Fibroblast of lung (primary cell): ENCODE data around the gene C19orf81. TPM values are rescaled to one million over a fixed set of nuclear protein-coding genes. Genes with fewer than 3 reads are reported as not detected.

Source experiments
- DNase-seq, 2 donors: peaks; one replicate each; pipeline versions ENCODE4 v3.0.0 to v3.0.0-alpha.2; 2010; ENCODE audit warnings: low read depth in 2 of 2
- H2AFZ ChIP-seq: 2 replicates; pipeline ENCODE4 v1.5.1; 2012; ENCODE audit warnings: low read length, control low read depth, inconsistent platforms
- H3K27ac ChIP-seq: 2 replicates; pipeline ENCODE4 v1.5.1; 2011; ENCODE audit warnings: low read length, control low read depth; ENCODE audit not compliant: insufficient read depth
- H3K27me3 ChIP-seq: 2 replicates; pipeline ENCODE4 v1.5.1; 2011; ENCODE audit warnings: mild to moderate bottlenecking, low read length; ENCODE audit not compliant: control insufficient read depth, insufficient read depth
- H3K36me3 ChIP-seq: 2 replicates; pipeline ENCODE4 v1.5.1; 2011; ENCODE audit warnings: low read length; ENCODE audit not compliant: control insufficient read depth, insufficient read depth
- H3K4me1 ChIP-seq: 2 replicates; pipeline ENCODE4 v1.5.1; 2011; ENCODE audit warnings: low read length; ENCODE audit not compliant: control insufficient read depth, insufficient read depth; ENCODE audit errors: extremely low read depth
- H3K4me2 ChIP-seq: 2 replicates; pipeline ENCODE4 v1.5.1; 2011; ENCODE audit warnings: low read length, control low read depth; ENCODE audit not compliant: insufficient read depth; ENCODE audit errors: extremely low read depth
- H3K4me3 ChIP-seq, 4 experiments: fragments of 200-600 bp in 1 of 4; sonication (generic) in 1 of 4; replicated peaks in 1 of 4; 2 replicates each; pipeline ENCODE4 v1.5.1; 2011 to 2016; ENCODE audit warnings: low read length in 4 of 4, low read depth in 3 of 4, mild to moderate bottlenecking in 3 of 4, control low read depth in 2 of 4, inconsistent platforms in 1 of 4, mixed read lengths in 1 of 4; ENCODE audit not compliant: insufficient read depth in 1 of 4; ENCODE audit errors: control extremely low read depth in 1 of 4
- H3K79me2 ChIP-seq: 2 replicates; pipeline ENCODE4 v1.5.1; 2012; ENCODE audit warnings: mild to moderate bottlenecking, low read length, inconsistent platforms; ENCODE audit not compliant: control insufficient read depth, insufficient read depth
- H3K9ac ChIP-seq: 2 replicates; pipeline ENCODE4 v1.5.1; 2011; ENCODE audit warnings: mild to moderate bottlenecking, low read length, control low read depth; ENCODE audit not compliant: insufficient read depth
- H3K9me3 ChIP-seq: 2 replicates; pipeline ENCODE4 v1.5.1; 2012; ENCODE audit warnings: low read depth, low read length; ENCODE audit not compliant: control insufficient read depth, insufficient read depth
- H4K20me1 ChIP-seq: 2 replicates; pipeline ENCODE4 v1.5.1; 2011; ENCODE audit warnings: low read length; ENCODE audit not compliant: control insufficient read depth, insufficient read depth; ENCODE audit errors: extremely low read depth
- CTCF ChIP-seq, 2 donors: IDR thresholded peaks in 1 of 2; conservative IDR thresholded peaks in 1 of 2; 1 replicate in 1 of 2; 2 replicates in 1 of 2; pipeline ENCODE4 v1.5.1; 2011 to 2012; ENCODE audit warnings: low read length in 2 of 2, control low read depth in 1 of 2, inconsistent platforms in 1 of 2, low read depth in 1 of 2, mild to moderate bottlenecking in 1 of 2
- EZH2 ChIP-seq: IDR thresholded peaks from 2 replicates; pipeline ENCODE4 v1.5.1; 2012; ENCODE audit warnings: low read length, control low read depth, mild to moderate bottlenecking; ENCODE audit errors: missing control alignments
- polyA plus RNA-seq, 2 donors: library from polyadenylated mRNA; depleted of rRNA in 1 of 2; stranded (reverse) in 1 of 2; unstranded in 1 of 2; fragments of >200 nt; gene quantifications; 2 replicates each; pipeline ENCODE4 v1.2.1, GENCODE V29; 2011 to 2012; ENCODE audit warnings: missing spikeins in 1 of 2
- total RNA-seq: library from RNA; depleted of rRNA; stranded (reverse); fragments of >200 nt; gene quantifications from 2 replicates; pipeline ENCODE4 v1.2.1, GENCODE V29; 2014

C19orf81 gene
- total and polyA plus RNA-seq, 2 donors (not counting 1 experiment from before 2014, with no cell fraction given) = not detected

GRCh38 chr19:50667177-50667758 lies 18.0 kb downstream of the C19orf81 start:
- H3K9ac ChIP-seq = no peak overlapping the region
- H3K4me1 ChIP-seq = no peaks in the 10 kb centered on the region
- H3K27me3 ChIP-seq = peaks cover 18% of the 10 kb centered on the region
- TF ChIP-seq CTCF (conservative IDR thresholded peaks at IDR 0.05 in 1 of 2, IDR thresholded peaks at IDR 0.05 in 1 of 2; ENCODE audit: low read depth in 1 of 2, low read length in 2 of 2) = no peak
- peak; percentile 21 for TF ChIP-seq EZH2
- H2AFZ ChIP-seq = no peak overlapping the region
- no peaks in the 10 kb centered on the region for H4K20me1 ChIP-seq
- H3K36me3 ChIP-seq = no peaks in the 10 kb centered on the region
- H3K4me3 ChIP-seq = no peak overlapping the region
- no peaks in the 10 kb centered on the region for H3K9me3 ChIP-seq
- no peak overlapping the region for H3K4me2 ChIP-seq
- H3K79me2 ChIP-seq = no peaks in the 10 kb centered on the region
- no peak overlapping the region for H3K27ac ChIP-seq
- DNase-seq = no peak

- Histone ChIP-seq H4K20me1 (no peaks in the 10 kb centered on the region), H3K9ac (no peak overlapping the region), H3K27ac (no peak overlapping the region), H3K4me2 (no peak overlapping the region), H3K36me3 (no peaks in the 10 kb centered on the region), H2AFZ (no peak overlapping the region), H3K9me3 (no peaks in the 10 kb centered on the region), H3K4me3 (no peak overlapping the region), H3K4me1 (no peaks in the 10 kb centered on the region), H3K79me2 (no peaks in the 10 kb centered on the region), H3K27me3 (peaks cover 18% of the 10 kb centered on the region)
- DNase-seq = no peak
- TF ChIP-seq EZH2 (peak; percentile 89), CTCF (conservative IDR thresholded peaks at IDR 0.05 in 1 of 2, IDR thresholded peaks at IDR 0.05 in 1 of 2; ENCODE audit: low read depth in 1 of 2, low read length in 2 of 2) (no peak)
Measured at GRCh38 chr19:50667759-50668231, 18.6 kb downstream of the C19orf81 start.

DNA sequence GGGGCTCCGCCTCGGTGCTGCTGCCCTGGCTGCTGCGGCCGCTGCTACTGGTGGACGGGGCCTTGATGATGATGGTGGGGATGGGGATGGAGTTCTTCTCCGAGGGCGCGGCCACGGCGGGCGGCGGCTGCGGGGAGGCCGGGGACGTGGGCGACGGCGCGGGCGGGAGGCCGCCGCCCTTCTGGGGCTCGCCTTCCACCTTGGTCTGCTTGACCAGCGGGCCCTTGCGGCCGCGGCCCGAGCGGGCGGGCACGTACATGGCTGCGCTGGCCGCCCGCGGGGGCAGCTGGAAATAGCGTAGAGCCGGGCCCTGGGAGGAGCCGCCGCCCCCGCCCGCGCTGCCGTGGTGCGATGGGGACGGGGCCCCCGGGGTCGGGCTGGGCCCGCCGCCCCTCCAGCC lies 19.2 kb downstream of the C19orf81 start:
- Histone ChIP-seq H3K36me3 (no peaks in the 10 kb centered on the region), H3K4me2 (no peak overlapping the region), H4K20me1 (no peaks in the 10 kb centered on the region), H3K4me3 (no peak overlapping the region), H3K4me1 (no peaks in the 10 kb centered on the region), H3K27ac (no peak overlapping the region), H3K27me3 (peaks cover 18% of the 10 kb centered on the region), H3K9me3 (no peaks in the 10 kb centered on the region), H3K9ac (no peak overlapping the region), H2AFZ (no peak overlapping the region), H3K79me2 (no peaks in the 10 kb centered on the region)
- DNase-seq = no peak
- TF ChIP-seq CTCF (conservative IDR thresholded peaks at IDR 0.05 in 1 of 2, IDR thresholded peaks at IDR 0.05 in 1 of 2; ENCODE audit: low read depth in 1 of 2, low read length in 2 of 2) = no peak
- no peak for TF ChIP-seq EZH2
